ENCODE measurements around the gene ABCF3. TPM values are rescaled to one million over a fixed set of nuclear protein-coding genes. Genes with fewer than 3 reads are reported as not detected.

ABCF3 gene
- total RNA-seq, 1 donor from 2014 or later, result 69.3 TPM

GRCh38 chr3:184240384-184241140 is 54.6 kb downstream of the ABCF3 start:
- DNase-seq (no peak), ATAC-seq (ENCODE audit: poor library complexity) (no peak)
- intact Hi-C loops (cut with DNase I), result no loop called here

GRCh38 chr3:184241141-184241446 is 55.1 kb downstream of the ABCF3 start:
- intact Hi-C loops (cut with DNase I), result no loop called here
- DNase-seq (no peak), ATAC-seq (ENCODE audit: poor library complexity) (no peak)

GRCh38 chr3:184241447-184242296 is 55.7 kb downstream of the ABCF3 start:
- ATAC-seq (ENCODE audit: poor library complexity) (peak; percentile 80), DNase-seq (peak; percentile 62)
- intact Hi-C loops (cut with DNase I), result no loop called here

GRCh38 chr3:184242297-184242685 is 56.3 kb downstream of the ABCF3 start:
- ATAC-seq (ENCODE audit: poor library complexity), result no peak
- intact Hi-C loops (cut with DNase I), result no loop called here

More at GRCh38 chr3:184242297-184242685, 56.3 kb downstream of the ABCF3 start:
- DNase-seq, result no peak

Small RNA genes lying within 50 kb of the gene (microRNA-seq; reads per million reads assigned to microRNA genes)
- not detected for gene MIR1224

Other genes with a start within 250 kb of the ABCF3 start
- 44.5 TPM for gene ABCC5, start 168.3 kb upstream of the ABCF3 start, total RNA-seq
- not detected for gene HTR3D, start 154.5 kb upstream of the ABCF3 start, total RNA-seq
- gene HTR3C, start 133.2 kb upstream of the ABCF3 start, total RNA-seq, result not detected
- gene HTR3E, start 89.1 kb upstream of the ABCF3 start, total RNA-seq, result not detected
- gene EIF2B5, start 50.8 kb upstream of the ABCF3 start, total RNA-seq, result 31.4 TPM
- gene DVL3, start 30.8 kb upstream of the ABCF3 start, total RNA-seq, result 60.6 TPM
- 253 TPM for gene AP2M1, start 11.3 kb upstream of the ABCF3 start, total RNA-seq
- not detected for gene VWA5B2, start 43.4 kb downstream of the ABCF3 start, total RNA-seq
- gene ALG3, start 62.8 kb downstream of the ABCF3 start, total RNA-seq, result 14.9 TPM
- 1.6 TPM for gene EEF1AKMT4, start 63.5 kb downstream of the ABCF3 start, total RNA-seq
- not detected for gene CAMK2N2, start 75.4 kb downstream of the ABCF3 start, total RNA-seq
- gene ECE2, start 89.8 kb downstream of the ABCF3 start, total RNA-seq, result not detected
- gene PSMD2, start 113.0 kb downstream of the ABCF3 start, total RNA-seq, result 237 TPM
- 254 TPM for gene EIF4G1, start 128.4 kb downstream of the ABCF3 start, total RNA-seq
- 36.3 TPM for gene FAM131A, start 151.4 kb downstream of the ABCF3 start, total RNA-seq
- gene CLCN2, start 175.4 kb downstream of the ABCF3 start, total RNA-seq, result 1.9 TPM
- 19.9 TPM for gene POLR2H, start 175.5 kb downstream of the ABCF3 start, total RNA-seq
- 0.11 TPM for gene THPO, start 192.0 kb downstream of the ABCF3 start, total RNA-seq
- gene CHRD, start 193.9 kb downstream of the ABCF3 start, total RNA-seq, result 7.8 TPM

Data from Right ventricle myocardium superior (tissue), 1 donor.